Spleen (tissue), 7 donors: ENCODE data around the gene LRRC39.

Experiments
- POLR2A ChIP-seq, 3 donors: fragments of 450-650 bp; IDR thresholded peaks; one replicate each; pipeline ENCODE4 v1.5.1; 2017; ENCODE audit warnings: antibody characterized with exemption in 3 of 3, mild to moderate bottlenecking in 1 of 3
- POLR2AphosphoS5 ChIP-seq, 3 donors: sonication (generic); formaldehyde crosslinking; IDR thresholded peaks; one replicate each; pipeline ENCODE4 v1.5.1; 2017; ENCODE audit warnings: antibody characterized with exemption in 3 of 3
- TF ChIP-seq, protein P1 (sequence below), 11 experiments: fragments of 200-600 bp in 7 of 11; fragments of 450-650 bp in 4 of 11; sonication (generic) in 4 of 11; IDR thresholded peaks in 8 of 11; conservative IDR thresholded peaks in 3 of 11; 1 replicate in 7 of 11; 2 replicates in 4 of 11; pipeline versions ENCODE4 v1.4.0 to v1.8.0; 2016 to 2021; ENCODE audit warnings: antibody characterized with exemption in 11 of 11, inconsistent platforms in 4 of 11, mild to moderate bottlenecking in 1 of 11
- donor health status: DM: no; HTN: no; CAD: no; lungs with moderate emphysema.
- donor health status: DM: no; HTN: no; CAD: no.
- donor health status: DM: no; HTN: no; CAD: no.

DNA sequence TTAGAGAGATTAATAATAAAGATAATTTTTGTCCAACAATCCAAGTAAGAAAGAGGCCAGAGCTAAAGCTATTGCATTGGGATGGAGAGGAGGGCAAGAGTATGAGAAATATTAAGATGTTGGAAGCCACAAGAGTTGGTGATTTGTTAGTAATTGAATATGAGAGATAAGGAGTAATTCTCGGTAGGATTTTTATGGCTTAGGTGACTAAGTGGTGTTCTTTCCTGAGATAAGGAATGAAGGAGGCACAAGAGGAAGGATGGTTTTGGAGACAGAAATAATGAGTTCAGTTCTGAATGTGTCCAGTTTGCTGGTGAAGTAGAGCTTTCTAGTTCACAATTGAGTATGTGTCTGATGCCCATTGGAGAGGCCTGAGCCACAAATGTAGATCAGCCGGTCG, 35.7 kb downstream of the LRRC39 start:
- TF ChIP-seq, protein P1, sequence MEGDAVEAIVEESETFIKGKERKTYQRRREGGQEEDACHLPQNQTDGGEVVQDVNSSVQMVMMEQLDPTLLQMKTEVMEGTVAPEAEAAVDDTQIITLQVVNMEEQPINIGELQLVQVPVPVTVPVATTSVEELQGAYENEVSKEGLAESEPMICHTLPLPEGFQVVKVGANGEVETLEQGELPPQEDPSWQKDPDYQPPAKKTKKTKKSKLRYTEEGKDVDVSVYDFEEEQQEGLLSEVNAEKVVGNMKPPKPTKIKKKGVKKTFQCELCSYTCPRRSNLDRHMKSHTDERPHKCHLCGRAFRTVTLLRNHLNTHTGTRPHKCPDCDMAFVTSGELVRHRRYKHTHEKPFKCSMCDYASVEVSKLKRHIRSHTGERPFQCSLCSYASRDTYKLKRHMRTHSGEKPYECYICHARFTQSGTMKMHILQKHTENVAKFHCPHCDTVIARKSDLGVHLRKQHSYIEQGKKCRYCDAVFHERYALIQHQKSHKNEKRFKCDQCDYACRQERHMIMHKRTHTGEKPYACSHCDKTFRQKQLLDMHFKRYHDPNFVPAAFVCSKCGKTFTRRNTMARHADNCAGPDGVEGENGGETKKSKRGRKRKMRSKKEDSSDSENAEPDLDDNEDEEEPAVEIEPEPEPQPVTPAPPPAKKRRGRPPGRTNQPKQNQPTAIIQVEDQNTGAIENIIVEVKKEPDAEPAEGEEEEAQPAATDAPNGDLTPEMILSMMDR (IDR thresholded peaks at IDR 0.05 in 8 of 11, conservative IDR thresholded peaks at IDR 0.05 in 3 of 11), result no peak
- TF ChIP-seq POLR2AphosphoS5 (IDR thresholded peaks at IDR 0.05), result no peak
- no peak for TF ChIP-seq POLR2A (IDR thresholded peaks at IDR 0.05)
